ENCODE measurements around the gene HPD. TPM values are rescaled to one million over a fixed set of nuclear protein-coding genes. Genes with fewer than 3 reads are reported as not detected.
A peak's percentile ranks its signal among the peaks of the same experiment; 100 is the strongest.

HPD gene
- total RNA-seq, 1 experiment from 2014 or later: 0.39 TPM

DNA sequence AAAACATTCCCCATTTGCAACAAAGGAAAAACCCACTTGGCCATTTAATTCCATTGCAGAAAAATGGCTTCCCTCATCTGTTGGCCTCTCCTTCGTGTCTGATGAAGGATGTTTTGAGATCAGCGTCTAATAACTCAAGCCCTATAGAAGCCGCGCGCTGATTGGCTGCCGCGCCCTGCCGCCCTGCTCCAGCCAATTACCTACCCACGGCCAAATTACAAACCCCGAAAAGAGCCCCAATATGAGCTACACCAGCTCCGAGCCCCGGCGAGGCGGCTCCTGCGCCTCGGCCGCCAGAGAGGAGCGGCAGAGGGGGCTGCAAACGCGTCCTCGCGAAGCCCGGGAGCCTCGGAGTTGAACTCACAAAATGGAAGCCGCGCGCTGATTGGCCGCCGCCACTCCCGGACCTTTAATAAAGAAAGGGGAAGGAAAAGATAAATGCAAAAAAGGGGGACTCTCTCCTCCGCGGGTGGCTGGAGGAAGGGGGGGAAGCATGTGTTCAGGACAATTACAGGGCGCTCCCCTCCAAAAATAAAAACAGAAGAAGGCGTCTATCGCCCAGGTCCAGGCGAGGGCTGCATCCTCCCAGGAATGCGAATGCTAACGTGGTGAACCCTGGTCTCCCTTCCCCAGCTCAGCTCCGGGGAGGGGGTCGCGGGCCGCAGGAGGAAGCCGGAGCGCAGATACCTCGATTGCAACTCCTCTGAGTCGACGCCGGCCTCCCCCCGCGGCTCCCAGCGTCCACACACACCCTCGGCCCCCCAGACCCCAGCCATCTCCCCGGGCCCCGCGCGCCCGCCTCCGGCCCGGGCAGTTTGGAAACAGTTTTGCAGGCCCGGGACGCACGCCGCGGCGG lies 55.6 kb downstream of the HPD start (continued):
- TF ChIP-seq, protein P1, sequence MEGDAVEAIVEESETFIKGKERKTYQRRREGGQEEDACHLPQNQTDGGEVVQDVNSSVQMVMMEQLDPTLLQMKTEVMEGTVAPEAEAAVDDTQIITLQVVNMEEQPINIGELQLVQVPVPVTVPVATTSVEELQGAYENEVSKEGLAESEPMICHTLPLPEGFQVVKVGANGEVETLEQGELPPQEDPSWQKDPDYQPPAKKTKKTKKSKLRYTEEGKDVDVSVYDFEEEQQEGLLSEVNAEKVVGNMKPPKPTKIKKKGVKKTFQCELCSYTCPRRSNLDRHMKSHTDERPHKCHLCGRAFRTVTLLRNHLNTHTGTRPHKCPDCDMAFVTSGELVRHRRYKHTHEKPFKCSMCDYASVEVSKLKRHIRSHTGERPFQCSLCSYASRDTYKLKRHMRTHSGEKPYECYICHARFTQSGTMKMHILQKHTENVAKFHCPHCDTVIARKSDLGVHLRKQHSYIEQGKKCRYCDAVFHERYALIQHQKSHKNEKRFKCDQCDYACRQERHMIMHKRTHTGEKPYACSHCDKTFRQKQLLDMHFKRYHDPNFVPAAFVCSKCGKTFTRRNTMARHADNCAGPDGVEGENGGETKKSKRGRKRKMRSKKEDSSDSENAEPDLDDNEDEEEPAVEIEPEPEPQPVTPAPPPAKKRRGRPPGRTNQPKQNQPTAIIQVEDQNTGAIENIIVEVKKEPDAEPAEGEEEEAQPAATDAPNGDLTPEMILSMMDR (IDR thresholded peaks at IDR 0.05): no peak
- TF ChIP-seq JUN (CRISPR knock-in tag; IDR thresholded peaks at IDR 0.05): no peak
- no peak for TF ChIP-seq TEAD1 (CRISPR knock-in tag; IDR thresholded peaks at IDR 0.05)
- TF ChIP-seq CBFB (CRISPR knock-in tag; IDR thresholded peaks at IDR 0.05; ENCODE audit: low read depth): no peak
- TF ChIP-seq, protein P2, sequence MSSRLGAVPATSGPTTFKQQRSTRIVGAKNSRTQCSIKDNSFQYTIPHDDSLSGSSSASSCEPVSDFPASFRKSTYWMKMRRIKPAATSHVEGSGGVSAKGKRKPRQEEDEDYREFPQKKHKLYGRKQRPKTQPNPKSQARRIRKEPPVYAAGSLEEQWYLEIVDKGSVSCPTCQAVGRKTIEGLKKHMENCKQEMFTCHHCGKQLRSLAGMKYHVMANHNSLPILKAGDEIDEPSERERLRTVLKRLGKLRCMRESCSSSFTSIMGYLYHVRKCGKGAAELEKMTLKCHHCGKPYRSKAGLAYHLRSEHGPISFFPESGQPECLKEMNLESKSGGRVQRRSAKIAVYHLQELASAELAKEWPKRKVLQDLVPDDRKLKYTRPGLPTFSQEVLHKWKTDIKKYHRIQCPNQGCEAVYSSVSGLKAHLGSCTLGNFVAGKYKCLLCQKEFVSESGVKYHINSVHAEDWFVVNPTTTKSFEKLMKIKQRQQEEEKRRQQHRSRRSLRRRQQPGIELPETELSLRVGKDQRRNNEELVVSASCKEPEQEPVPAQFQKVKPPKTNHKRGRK (CRISPR knock-in tag; IDR thresholded peaks at IDR 0.05; ENCODE audit: borderline replicate concordance): no peak
- TF ChIP-seq, protein P3, sequence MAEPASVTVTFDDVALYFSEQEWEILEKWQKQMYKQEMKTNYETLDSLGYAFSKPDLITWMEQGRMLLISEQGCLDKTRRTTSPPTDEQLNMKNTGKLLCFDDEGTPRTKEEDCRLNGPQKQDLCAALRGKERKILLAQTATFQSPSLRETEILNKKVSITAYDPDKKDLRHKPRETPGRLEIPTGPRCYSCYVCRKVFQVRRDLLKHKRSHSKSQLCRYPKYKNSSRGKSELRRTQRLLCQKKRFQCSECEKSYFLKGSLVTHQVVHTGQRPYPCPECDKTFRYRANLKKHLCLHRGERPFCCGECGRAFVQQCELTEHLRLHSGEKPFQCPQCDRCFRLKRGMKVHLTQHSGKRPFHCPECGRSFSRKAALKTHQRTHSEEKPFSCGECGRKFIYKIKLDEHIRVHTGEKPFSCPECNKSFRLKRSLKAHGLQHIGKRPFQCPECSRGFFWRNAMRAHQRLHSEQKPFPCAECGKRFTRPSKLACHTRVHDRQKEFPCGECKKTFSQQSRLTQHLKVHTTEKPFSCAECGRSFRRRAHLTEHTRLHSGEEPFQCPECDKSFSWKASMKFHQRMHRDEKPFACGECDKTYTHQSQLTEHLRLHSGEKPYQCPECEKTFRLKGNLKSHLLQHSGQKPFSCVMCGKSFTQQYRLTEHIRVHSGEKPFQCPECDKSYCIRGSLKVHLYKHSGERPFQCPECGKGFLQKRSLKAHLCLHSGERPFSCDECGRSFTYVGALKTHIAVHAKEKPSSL (CRISPR knock-in tag; conservative IDR thresholded peaks at IDR 0.05): no peak
- peak; percentile 41; the same call in 1 of the 2 replicates for TF ChIP-seq MAX (CRISPR knock-in tag; IDR thresholded peaks at IDR 0.05)
- TF ChIP-seq, protein P4, sequence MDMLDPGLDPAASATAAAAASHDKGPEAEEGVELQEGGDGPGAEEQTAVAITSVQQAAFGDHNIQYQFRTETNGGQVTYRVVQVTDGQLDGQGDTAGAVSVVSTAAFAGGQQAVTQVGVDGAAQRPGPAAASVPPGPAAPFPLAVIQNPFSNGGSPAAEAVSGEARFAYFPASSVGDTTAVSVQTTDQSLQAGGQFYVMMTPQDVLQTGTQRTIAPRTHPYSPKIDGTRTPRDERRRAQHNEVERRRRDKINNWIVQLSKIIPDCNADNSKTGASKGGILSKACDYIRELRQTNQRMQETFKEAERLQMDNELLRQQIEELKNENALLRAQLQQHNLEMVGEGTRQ (CRISPR knock-in tag; IDR thresholded peaks at IDR 0.05): no peak
- no peak for TF ChIP-seq E2F1 (CRISPR knock-in tag; IDR thresholded peaks at IDR 0.05)
- peak; percentile 43; the same call in 1 of the 2 replicates for TF ChIP-seq ZNF416 (CRISPR knock-in tag; IDR thresholded peaks at IDR 0.05)
- no peak for TF ChIP-seq IRF1 (CRISPR knock-in tag; IDR thresholded peaks at IDR 0.05)
- TF ChIP-seq, protein P5, sequence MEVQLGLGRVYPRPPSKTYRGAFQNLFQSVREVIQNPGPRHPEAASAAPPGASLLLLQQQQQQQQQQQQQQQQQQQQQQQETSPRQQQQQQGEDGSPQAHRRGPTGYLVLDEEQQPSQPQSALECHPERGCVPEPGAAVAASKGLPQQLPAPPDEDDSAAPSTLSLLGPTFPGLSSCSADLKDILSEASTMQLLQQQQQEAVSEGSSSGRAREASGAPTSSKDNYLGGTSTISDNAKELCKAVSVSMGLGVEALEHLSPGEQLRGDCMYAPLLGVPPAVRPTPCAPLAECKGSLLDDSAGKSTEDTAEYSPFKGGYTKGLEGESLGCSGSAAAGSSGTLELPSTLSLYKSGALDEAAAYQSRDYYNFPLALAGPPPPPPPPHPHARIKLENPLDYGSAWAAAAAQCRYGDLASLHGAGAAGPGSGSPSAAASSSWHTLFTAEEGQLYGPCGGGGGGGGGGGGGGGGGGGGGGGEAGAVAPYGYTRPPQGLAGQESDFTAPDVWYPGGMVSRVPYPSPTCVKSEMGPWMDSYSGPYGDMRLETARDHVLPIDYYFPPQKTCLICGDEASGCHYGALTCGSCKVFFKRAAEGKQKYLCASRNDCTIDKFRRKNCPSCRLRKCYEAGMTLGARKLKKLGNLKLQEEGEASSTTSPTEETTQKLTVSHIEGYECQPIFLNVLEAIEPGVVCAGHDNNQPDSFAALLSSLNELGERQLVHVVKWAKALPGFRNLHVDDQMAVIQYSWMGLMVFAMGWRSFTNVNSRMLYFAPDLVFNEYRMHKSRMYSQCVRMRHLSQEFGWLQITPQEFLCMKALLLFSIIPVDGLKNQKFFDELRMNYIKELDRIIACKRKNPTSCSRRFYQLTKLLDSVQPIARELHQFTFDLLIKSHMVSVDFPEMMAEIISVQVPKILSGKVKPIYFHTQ (CRISPR knock-in tag; IDR thresholded peaks at IDR 0.05): no peak
- peak; percentile 44; the same call in 1 of the 2 replicates for TF ChIP-seq GABPB1 (CRISPR knock-in tag; IDR thresholded peaks at IDR 0.05)
- TF ChIP-seq, protein P6, sequence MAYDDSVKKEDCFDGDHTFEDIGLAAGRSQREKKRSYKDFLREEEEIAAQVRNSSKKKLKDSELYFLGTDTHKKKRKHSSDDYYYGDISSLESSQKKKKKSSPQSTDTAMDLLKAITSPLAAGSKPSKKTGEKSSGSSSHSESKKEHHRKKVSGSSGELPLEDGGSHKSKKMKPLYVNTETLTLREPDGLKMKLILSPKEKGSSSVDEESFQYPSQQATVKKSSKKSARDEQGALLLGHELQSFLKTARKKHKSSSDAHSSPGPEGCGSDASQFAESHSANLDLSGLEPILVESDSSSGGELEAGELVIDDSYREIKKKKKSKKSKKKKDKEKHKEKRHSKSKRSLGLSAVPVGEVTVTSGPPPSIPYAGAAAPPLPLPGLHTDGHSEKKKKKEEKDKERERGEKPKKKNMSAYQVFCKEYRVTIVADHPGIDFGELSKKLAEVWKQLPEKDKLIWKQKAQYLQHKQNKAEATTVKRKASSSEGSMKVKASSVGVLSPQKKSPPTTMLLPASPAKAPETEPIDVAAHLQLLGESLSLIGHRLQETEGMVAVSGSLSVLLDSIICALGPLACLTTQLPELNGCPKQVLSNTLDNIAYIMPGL (CRISPR knock-in tag; IDR thresholded peaks at IDR 0.05): 0 out of 2 replicates have a peak, but pooled peaks have one; percentile 8
- TF ChIP-seq USF1 (CRISPR knock-in tag; IDR thresholded peaks at IDR 0.05): no peak; the same call in 1 of the 2 replicates
- TF ChIP-seq ZBTB43 (CRISPR knock-in tag; IDR thresholded peaks at IDR 0.05): no peak
- no peak for TF ChIP-seq ZNF138 (CRISPR knock-in tag; conservative IDR thresholded peaks at IDR 0.05)
- TF ChIP-seq GRHL2 (CRISPR knock-in tag; IDR thresholded peaks at IDR 0.05; ENCODE audit: insufficient replicate concordance, severe bottlenecking): no peak
- TF ChIP-seq FOXJ3 (CRISPR knock-in tag; IDR thresholded peaks at IDR 0.05; ENCODE audit: borderline replicate concordance): no peak
- TF ChIP-seq SMAD4 (CRISPR knock-in tag; IDR thresholded peaks at IDR 0.05): no peak
